Brain microvascular endothelial cell (primary cell): Measurements from ENCODE around the gene FDCSP.

Source experiments
- DNase-seq: peaks from one replicate; pipeline ENCODE4 v3.0.0-alpha.2; 2020
- H3K27ac ChIP-seq: fragments of 250-450 bp; sonication (Bioruptor Pico); 2 replicates; pipeline ENCODE4 v1.5.1; 2020; ENCODE audit warnings: mild to moderate bottlenecking, moderate library complexity
- H3K27me3 ChIP-seq: fragments of 250-450 bp; sonication (Bioruptor Pico); replicated peaks from 2 replicates; pipeline ENCODE4 v1.5.1; 2020; ENCODE audit warnings: mild to moderate bottlenecking
- H3K36me3 ChIP-seq: fragments of 250-450 bp; sonication (Bioruptor Pico); replicated peaks from 2 replicates; pipeline ENCODE4 v1.5.1; 2020; ENCODE audit warnings: mild to moderate bottlenecking
- H3K4me3 ChIP-seq: 2 replicates; pipeline ENCODE4 v1.5.1; 2011; ENCODE audit warnings: low read depth, mild to moderate bottlenecking, control low read depth, low read length, moderate library complexity
- CTCF ChIP-seq: IDR thresholded peaks from 2 replicates; pipeline ENCODE4 v1.5.1; 2011; ENCODE audit warnings: low read depth, mild to moderate bottlenecking, moderate library complexity, low read length, control low read depth, inconsistent platforms; ENCODE audit errors: missing control alignments
- in situ Hi-C: cut with HindIII; loops from 2 replicates; pipeline ENCODE4 v1.10.0; 2017; ENCODE audit warnings: low sequenced_read_pairs, low pct_ligation_motif_present

The FDCSP gene

GRCh38 chr4:70251945-70252277 lies 26.0 kb downstream of the FDCSP start:
- Histone ChIP-seq H3K27ac (no peak overlapping the region), H3K27me3 (no peaks in the 10 kb centered on the region), H3K4me3 (no peak overlapping the region), H3K36me3 (no peaks in the 10 kb centered on the region)
- no peak for TF ChIP-seq CTCF
- no peak for DNase-seq
- in situ Hi-C loops: no loop called here

GRCh38 chr4:70269674-70270073 lies 43.8 kb downstream of the FDCSP start:
- Histone ChIP-seq H3K27ac (no peak overlapping the region), H3K4me3 (no peak overlapping the region), H3K27me3 (no peaks in the 10 kb centered on the region), H3K36me3 (no peaks in the 10 kb centered on the region)
- in situ Hi-C loops: no loop called here
- TF ChIP-seq CTCF: no peak
- DNase-seq: no peak

GRCh38 chr4:70277121-70277520 lies 51.2 kb downstream of the FDCSP start:
- Histone ChIP-seq H3K4me3 (no peak overlapping the region), H3K27ac (no peak overlapping the region), H3K36me3 (no peaks in the 10 kb centered on the region), H3K27me3 (no peaks in the 10 kb centered on the region)
- no peak for TF ChIP-seq CTCF
- DNase-seq: no peak
- in situ Hi-C loops: no loop called here

- no peak for TF ChIP-seq CTCF
- Histone ChIP-seq H3K27me3 (no peaks in the 10 kb centered on the region), H3K27ac (no peak overlapping the region), H3K4me3 (no peak overlapping the region), H3K36me3 (no peaks in the 10 kb centered on the region)
- DNase-seq: no peak
- in situ Hi-C loops: no loop called here
Measured at GRCh38 chr4:70280567-70280966, 54.6 kb downstream of the FDCSP start.
